DMS153 treated with DMSO at 0.1 percent for 48 hours (cell line): ENCODE results near the gene CACTIN.
A peak's percentile ranks its signal among the peaks of the same experiment; 100 is the strongest.
"Not testable (repeated sequence)": the region's sequence is repeated elsewhere in the genome, so short reads cannot be mapped to it uniquely, and the experiment has no call there.

ENCODE experiments used
- DNase-seq: peaks from one replicate; lab custom pipeline; 2025; ENCODE audit not compliant: unreplicated experiment; lab: John Stamatoyannopoulos, UW

Gene CACTIN

GRCh38 chr19:3590991-3591659, 35.5 kb downstream of the CACTIN start:
- no peak for DNase-seq

GRCh38 chr19:3589949-3590348, 36.6 kb downstream of the CACTIN start:
- DNase-seq, result no peak

- DNase-seq, result no peak
These were observed 37.2 kb downstream of the CACTIN start for GRCh38 chr19:3589439-3589838.

GRCh38 chr19:3586707-3587346, 39.8 kb downstream of the CACTIN start:
- DNase-seq, result no peak

GRCh38 chr19:3586127-3586626, 40.4 kb downstream of the CACTIN start:
- no peak for DNase-seq

GRCh38 chr19:3585301-3586126, 41.1 kb downstream of the CACTIN start, which contains the start of gene GIPC3:
Gene GIPC3 (plus strand): TSS chr19:3585478. CDS start chr19:3585598, 120 bp downstream.
- no peak for DNase-seq

- not testable (repeated sequence) for DNase-seq
These were observed 42.4 kb downstream of the CACTIN start for GRCh38 chr19:3584036-3584802.

GRCh38 chr19:3581792-3582191, 44.8 kb downstream of the CACTIN start:
- DNase-seq, result not testable (repeated sequence)

GRCh38 chr19:3580156-3580934, 46.2 kb downstream of the CACTIN start:
- DNase-seq, result no peak

DNA sequence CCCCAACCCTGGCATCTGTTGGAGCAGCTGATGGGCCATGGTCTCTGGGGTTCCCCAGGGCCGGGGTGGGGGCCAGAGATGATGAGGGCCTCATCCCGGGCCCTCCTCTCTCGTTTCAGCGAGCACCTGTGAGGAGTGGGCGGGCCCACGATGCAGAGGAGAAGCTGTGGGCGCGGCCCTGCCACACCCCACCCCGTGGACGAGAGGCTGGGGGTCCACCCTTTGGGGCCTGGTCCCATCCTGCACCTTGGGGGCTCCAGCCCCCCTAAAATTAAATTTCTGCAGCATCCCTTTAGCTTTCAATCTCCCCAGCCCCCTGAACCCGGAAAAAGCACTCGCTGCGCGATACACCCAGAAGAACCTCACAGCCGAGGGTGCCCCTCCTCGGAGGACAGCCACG, 48.2 kb downstream of the CACTIN start:
- no peak for DNase-seq

DNA sequence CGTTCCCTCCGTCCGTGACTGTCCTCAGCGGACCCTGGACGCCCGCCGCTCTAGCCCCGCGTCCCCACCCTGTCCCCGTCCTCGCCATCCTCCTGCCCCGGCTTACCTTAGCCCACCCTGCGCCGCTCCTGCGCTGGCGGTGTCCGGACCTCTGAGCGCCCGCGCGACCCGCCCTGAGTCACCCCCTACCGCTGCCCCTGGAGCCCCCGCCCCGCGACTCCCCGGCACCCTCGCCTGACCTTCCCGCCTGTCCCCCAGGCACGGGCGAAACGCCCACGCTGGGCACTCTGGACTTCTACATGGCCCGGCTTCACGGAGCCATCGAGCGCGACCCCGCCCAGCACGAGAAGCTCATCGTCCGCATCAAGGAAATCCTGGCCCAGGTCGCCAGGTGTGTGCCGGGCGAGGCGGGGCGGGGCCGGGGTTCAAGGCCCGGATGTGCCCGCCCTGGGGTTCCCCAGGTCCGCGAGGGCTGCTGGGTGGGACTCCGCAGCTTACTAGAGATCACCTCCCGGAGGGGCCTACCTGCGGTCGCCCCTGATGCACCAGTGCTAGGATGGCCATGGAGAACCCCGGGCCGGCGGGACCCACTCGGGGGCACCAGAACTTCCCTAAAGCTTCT, 48.8 kb downstream of the CACTIN start:
- DNase-seq, result no peak

GRCh38 chr19:3576696-3577443, 49.7 kb downstream of the CACTIN start:
- DNase-seq, result no peak

- no peak for DNase-seq
These were observed 50.5 kb downstream of the CACTIN start for GRCh38 chr19:3575949-3576673.

DNA sequence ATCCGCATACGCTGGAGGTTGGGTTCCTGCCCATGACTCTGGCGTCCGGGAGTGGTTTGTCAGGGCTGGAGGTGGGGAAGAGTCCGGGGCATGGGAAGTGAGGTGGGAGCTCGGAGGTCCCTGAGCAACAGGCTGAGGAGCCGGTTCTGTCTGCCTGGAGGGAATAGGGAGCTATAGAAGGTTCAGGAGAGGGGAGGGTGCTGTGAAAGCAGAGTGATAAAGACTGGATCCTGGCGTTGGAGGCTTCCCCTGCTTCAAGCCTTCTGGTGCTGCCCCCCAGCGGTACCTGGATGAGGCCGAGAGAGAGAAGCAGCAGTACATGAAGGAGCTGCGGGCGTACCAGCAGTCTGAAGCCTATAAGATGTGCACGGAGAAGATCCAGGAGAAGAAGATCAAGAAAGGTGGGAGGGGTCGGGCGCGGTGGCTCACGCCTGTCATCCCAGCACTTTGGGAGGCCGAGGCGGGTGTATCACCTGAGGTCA, 51.3 kb downstream of the CACTIN start:
- DNase-seq, result no peak

DNA sequence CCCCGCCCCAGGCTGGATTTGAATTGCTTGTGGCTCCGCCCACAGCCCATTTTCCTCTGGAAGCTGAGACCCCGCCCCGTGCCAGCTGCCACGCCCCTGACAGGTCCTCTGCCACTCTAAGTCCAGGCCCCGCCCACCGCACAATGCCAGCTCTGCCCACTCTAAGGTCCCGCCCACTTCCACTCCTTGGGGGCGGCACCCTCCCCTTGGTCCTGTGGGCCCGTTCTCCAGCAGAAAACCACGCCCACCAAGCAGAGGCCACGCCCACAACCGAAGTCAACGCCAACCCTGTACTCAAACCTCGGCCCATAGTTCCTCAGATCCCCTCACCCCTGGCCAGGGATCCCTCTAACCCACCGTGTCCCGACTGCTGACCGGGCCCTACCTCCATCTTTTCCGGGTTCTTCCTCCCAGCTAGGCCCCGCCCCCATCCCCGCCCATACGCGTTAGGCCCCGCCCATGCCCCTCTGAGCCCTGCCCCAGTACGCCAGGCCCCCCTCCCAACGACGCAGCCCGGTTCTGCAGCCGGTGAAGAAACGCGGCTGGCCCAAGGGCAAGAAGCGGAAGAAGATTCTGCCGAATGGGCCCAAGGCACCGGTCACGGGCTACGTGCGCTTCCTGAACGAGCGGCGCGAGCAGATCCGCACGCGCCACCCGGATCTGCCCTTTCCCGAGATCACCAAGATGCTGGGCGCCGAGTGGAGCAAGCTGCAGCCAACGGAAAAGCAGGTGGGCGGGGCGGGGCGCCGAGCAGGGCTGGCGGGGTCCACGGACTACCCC, 52.5 kb downstream of the CACTIN start:
- DNase-seq, result peak; percentile 74

- no peak for DNase-seq
These were observed 53.3 kb downstream of the CACTIN start for GRCh38 chr19:3573162-3573857.

DNA sequence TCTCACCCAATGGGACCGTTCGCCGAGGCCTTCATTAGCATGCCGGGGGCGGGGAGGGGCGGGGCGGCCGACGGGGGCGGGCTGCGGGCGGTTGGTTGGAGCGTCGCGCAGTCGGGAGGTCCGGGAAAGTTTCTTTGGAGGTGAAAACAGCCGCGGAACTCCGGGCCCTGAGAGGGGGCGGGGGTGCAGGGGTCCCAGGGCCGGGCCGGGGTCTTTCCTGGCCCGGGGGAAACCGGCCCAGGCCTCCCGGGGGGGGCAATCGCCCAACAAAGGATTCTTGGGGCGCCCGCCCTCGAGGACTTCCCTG, 53.8 kb downstream of the CACTIN start, which contains the start of gene HMG20B:
TSS of gene HMG20B (plus strand) at position 90 of the 307 bp plus-strand sequence. CDS start 366 bp downstream, outside the sequence.
- DNase-seq, result no peak
